Activated CD8-positive, alpha-beta T cell treated with anti-CD3 and anti-CD28 coated beads for 36 hours (primary cell): ENCODE data around the gene DLGAP1. TPM values are rescaled to one million over a fixed set of nuclear protein-coding genes. Genes with fewer than 3 reads are reported as not detected.

ENCODE experiments used
- ATAC-seq: fragments of 200-7000 bp; cut with Tn5 transposase; one replicate; pipeline ENCODE4 v1.10.0; 2021; ENCODE audit warnings: mild to moderate bottlenecking, moderate library complexity
- CTCF ChIA-PET: fragments of 350-600 bp; sonication (Branson Sonifier 250); formaldehyde crosslinking; loops from one replicate; lab custom pipeline; 2021; ENCODE audit warnings: antibody characterized with exemption; lab: Charles Lee
- POLR2A ChIA-PET: fragments of 350-600 bp; sonication (Branson Sonifier 250); formaldehyde crosslinking; loops from one replicate; lab custom pipeline; 2021; ENCODE audit warnings: antibody characterized with exemption; lab: Charles Lee
- DNase-seq: peaks from one replicate; pipeline ENCODE4 v3.0.0-alpha.2; 2020
- H3K27ac Mint-ChIP-seq: one replicate; pipeline ENCODE4 v1.8.0; 2021; ENCODE audit warnings: mild to moderate bottlenecking, mixed read lengths
- H3K27me3 Mint-ChIP-seq: one replicate; pipeline ENCODE4 v1.8.0; 2021; ENCODE audit warnings: mixed read lengths
- H3K36me3 Mint-ChIP-seq: one replicate; pipeline ENCODE4 v1.8.0; 2021; ENCODE audit warnings: low read depth, mixed read lengths
- H3K4me1 Mint-ChIP-seq: one replicate; pipeline ENCODE4 v1.8.0; 2021; ENCODE audit warnings: low read depth, mixed read lengths
- H3K4me3 Mint-ChIP-seq: one replicate; pipeline ENCODE4 v1.8.0; 2021; ENCODE audit warnings: mild to moderate bottlenecking, moderate library complexity, mixed read lengths
- H3K9me3 Mint-ChIP-seq: one replicate; pipeline ENCODE4 v1.8.0; 2021; ENCODE audit warnings: mixed read lengths
- intact Hi-C: fragments of 100-400 bp; cut with micrococcal nuclease; formaldehyde crosslinking; loops from one replicate; pipeline ENCODE4 v1.10.0; 2022
- total RNA-seq, 2 experiments: library from RNA; stranded (reverse); gene quantifications; one replicate each; pipeline ENCODE4 v1.2.3, GENCODE V29; 2021
- TF ChIP-seq, protein P1 (sequence below): fragments of 200-600 bp; IDR thresholded peaks from one replicate; pipeline ENCODE4 v1.8.0; 2022; ENCODE audit warnings: antibody characterized with exemption, mild to moderate bottlenecking

Gene DLGAP1
- total RNA-seq, 2 experiments from 2014 or later: not detected

DNA sequence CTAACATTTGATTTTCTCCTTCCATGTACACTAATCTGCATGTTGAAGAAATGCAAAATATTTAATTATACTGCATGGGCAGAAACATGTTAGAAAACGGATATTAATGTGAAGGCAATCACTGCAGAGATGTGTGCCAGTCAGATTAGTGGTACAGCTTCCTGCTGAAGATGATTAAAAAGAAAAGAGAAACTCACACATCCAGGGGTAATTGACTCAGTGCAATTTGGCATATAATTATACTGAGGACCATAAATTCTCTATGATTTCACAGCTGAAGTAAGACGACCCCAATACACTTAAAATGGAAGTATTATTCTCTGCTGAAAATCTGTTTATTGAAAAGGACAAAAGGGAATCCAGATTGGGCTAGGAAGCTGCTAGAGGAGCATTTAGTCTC is 761.7 kb downstream of the DLGAP1 start:
- intact Hi-C loops: no loop called here
- Mint-ChIP-seq H3K9me3 (no peaks in the 10 kb centered on the region), H3K36me3 (no peaks in the 10 kb centered on the region), H3K27me3 (peaks cover 5% of the 10 kb centered on the region), H3K27ac (no peak overlapping the region), H3K4me1 (no peaks in the 10 kb centered on the region), H3K4me3 (no peak overlapping the region)
- DNase-seq: no peak
- CTCF ChIA-PET: interaction anchor here (2.0 to 2.1 kb wide), 2 partner anchors 11 to 28 kb away, joined by 5 to 14 read pairs; no protein-coding TSS in a partner anchor
- ATAC-seq: peak; percentile 45
- POLR2A ChIA-PET: no interaction called here
- TF ChIP-seq, protein P1, sequence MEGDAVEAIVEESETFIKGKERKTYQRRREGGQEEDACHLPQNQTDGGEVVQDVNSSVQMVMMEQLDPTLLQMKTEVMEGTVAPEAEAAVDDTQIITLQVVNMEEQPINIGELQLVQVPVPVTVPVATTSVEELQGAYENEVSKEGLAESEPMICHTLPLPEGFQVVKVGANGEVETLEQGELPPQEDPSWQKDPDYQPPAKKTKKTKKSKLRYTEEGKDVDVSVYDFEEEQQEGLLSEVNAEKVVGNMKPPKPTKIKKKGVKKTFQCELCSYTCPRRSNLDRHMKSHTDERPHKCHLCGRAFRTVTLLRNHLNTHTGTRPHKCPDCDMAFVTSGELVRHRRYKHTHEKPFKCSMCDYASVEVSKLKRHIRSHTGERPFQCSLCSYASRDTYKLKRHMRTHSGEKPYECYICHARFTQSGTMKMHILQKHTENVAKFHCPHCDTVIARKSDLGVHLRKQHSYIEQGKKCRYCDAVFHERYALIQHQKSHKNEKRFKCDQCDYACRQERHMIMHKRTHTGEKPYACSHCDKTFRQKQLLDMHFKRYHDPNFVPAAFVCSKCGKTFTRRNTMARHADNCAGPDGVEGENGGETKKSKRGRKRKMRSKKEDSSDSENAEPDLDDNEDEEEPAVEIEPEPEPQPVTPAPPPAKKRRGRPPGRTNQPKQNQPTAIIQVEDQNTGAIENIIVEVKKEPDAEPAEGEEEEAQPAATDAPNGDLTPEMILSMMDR: no peak

GRCh38 chr18:3692691-3693090 is 762.4 kb downstream of the DLGAP1 start:
- Mint-ChIP-seq H3K27me3 (peaks cover 2% of the 10 kb centered on the region), H3K4me1 (no peaks in the 10 kb centered on the region), H3K4me3 (no peak overlapping the region), H3K27ac (no peak overlapping the region), H3K9me3 (no peaks in the 10 kb centered on the region), H3K36me3 (no peaks in the 10 kb centered on the region)
- no peak for DNase-seq
- POLR2A ChIA-PET: no interaction called here
- CTCF ChIA-PET: interaction anchor here (1.3 to 2.1 kb wide), 3 partner anchors 10 to 27 kb away, joined by 5 to 14 read pairs (median 5); no protein-coding TSS in a partner anchor
- TF ChIP-seq, protein P1: no peak
- ATAC-seq: no peak
- intact Hi-C loops: no loop called here

- POLR2A ChIA-PET: no interaction called here
- CTCF ChIA-PET: interaction anchor here (0.8 to 2.1 kb wide), 4 partner anchors 11 to 267 kb away, joined by 3 to 14 read pairs (median 5); no protein-coding TSS in a partner anchor
- H3K36me3 Mint-ChIP-seq: no peaks in the 10 kb centered on the region
- no peak overlapping the region for H3K27ac Mint-ChIP-seq
- no peak overlapping the region for H3K4me3 Mint-ChIP-seq
- intact Hi-C loops: no loop called here
- ATAC-seq (no peak), DNase-seq (no peak)
- TF ChIP-seq, protein P1: no peak
- H3K9me3 Mint-ChIP-seq: no peaks in the 10 kb centered on the region
- H3K4me1 Mint-ChIP-seq: no peaks in the 10 kb centered on the region
- H3K27me3 Mint-ChIP-seq: no peaks in the 10 kb centered on the region
Observed at GRCh38 chr18:3692113-3692621, 762.9 kb downstream of the DLGAP1 start.

DNA sequence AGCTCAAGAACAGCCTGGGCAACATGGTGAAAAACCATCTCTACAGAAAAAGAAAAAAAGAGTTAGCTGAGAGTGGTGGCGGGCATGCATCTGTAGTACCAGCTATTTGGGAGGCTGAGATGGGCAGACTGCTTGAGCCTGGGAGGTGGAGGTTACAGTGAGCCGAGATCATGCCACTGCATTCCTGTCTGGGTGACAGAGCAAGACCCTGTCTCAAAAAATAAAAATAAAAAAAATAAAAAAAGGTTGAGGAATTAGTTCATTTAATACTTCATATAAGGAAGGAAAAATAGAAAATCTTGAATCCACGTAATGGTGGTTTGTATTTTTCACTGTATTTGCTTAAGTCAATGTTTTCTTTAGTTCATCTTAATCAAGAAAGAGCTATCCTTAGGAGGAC is 763.4 kb downstream of the DLGAP1 start:
- Mint-ChIP-seq H3K9me3 (no peaks in the 10 kb centered on the region), H3K4me1 (no peaks in the 10 kb centered on the region), H3K36me3 (no peaks in the 10 kb centered on the region), H3K27ac (no peak overlapping the region), H3K4me3 (no peak overlapping the region), H3K27me3 (no peaks in the 10 kb centered on the region)
- ChIA-PET POLR2A (no interaction called here), CTCF (interaction anchor here (0.8 to 2.1 kb wide), 3 partner anchors 11 to 267 kb away, joined by 3 to 14 read pairs (median 5); no protein-coding TSS in a partner anchor)
- DNase-seq (no peak), ATAC-seq (no peak)
- intact Hi-C loops: no loop called here
- TF ChIP-seq, protein P1: no peak

GRCh38 chr18:3690764-3691066 is 764.4 kb downstream of the DLGAP1 start:
- H3K4me1 Mint-ChIP-seq: no peaks in the 10 kb centered on the region
- H3K9me3 Mint-ChIP-seq: no peaks in the 10 kb centered on the region
- TF ChIP-seq, protein P1: no peak
- intact Hi-C loops: no loop called here
- H3K27me3 Mint-ChIP-seq: no peaks in the 10 kb centered on the region
- CTCF ChIA-PET: interaction anchor here (1.4 kb wide), 1 partner anchor 25 kb away, joined by 5 read pairs; no protein-coding TSS in a partner anchor
- ATAC-seq (no peak), DNase-seq (no peak)
- no peak overlapping the region for H3K4me3 Mint-ChIP-seq
- no peak overlapping the region for H3K27ac Mint-ChIP-seq
- POLR2A ChIA-PET: no interaction called here
- H3K36me3 Mint-ChIP-seq: no peaks in the 10 kb centered on the region
